Measurements from ENCODE around the gene TGM3.

DNA sequence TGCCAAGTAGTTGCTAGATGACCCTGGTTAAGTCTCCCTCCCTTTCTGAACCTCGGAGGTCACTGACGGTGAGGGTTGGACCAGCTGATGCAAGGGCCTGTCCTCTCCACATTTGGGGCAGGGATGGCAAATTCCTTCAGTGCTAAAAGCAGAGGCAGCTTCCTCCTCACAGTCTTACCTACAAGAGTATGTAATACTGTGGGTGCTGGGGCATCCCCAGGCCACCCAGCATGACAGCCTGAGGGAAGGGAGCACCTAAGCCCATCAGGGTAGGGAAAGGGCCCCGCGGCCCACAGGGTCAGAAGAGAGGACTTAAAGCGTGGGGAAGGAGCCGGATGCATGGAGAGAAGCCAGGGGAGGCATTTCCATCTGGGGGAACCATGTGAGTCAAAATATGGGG lies 38.0 kb downstream of the TGM3 start:
- TF ChIP-seq, protein P1, sequence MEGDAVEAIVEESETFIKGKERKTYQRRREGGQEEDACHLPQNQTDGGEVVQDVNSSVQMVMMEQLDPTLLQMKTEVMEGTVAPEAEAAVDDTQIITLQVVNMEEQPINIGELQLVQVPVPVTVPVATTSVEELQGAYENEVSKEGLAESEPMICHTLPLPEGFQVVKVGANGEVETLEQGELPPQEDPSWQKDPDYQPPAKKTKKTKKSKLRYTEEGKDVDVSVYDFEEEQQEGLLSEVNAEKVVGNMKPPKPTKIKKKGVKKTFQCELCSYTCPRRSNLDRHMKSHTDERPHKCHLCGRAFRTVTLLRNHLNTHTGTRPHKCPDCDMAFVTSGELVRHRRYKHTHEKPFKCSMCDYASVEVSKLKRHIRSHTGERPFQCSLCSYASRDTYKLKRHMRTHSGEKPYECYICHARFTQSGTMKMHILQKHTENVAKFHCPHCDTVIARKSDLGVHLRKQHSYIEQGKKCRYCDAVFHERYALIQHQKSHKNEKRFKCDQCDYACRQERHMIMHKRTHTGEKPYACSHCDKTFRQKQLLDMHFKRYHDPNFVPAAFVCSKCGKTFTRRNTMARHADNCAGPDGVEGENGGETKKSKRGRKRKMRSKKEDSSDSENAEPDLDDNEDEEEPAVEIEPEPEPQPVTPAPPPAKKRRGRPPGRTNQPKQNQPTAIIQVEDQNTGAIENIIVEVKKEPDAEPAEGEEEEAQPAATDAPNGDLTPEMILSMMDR (IDR thresholded peaks at IDR 0.05) = no peak
- TF ChIP-seq POLR2A (IDR thresholded peaks at IDR 0.05) = no peak
